Stimulated activated CD4-positive, alpha-beta T cell treated with anti-CD3 and anti-CD28 coated beads, Interleukin-1b, Interleukin-23, amount 100 ng/mL, for 24 hours (primary cell): ENCODE results near the gene SPRED1.
A peak's percentile ranks its signal among the peaks of the same experiment; 100 is the strongest.

Experiments
- DNase-seq, 4 experiments: peaks; one replicate each; pipeline ENCODE4 v3.0.0-alpha.2; 2020; ENCODE audit warnings: low read depth in 4 of 4, low spot score in 1 of 4

Gene SPRED1

DNA sequence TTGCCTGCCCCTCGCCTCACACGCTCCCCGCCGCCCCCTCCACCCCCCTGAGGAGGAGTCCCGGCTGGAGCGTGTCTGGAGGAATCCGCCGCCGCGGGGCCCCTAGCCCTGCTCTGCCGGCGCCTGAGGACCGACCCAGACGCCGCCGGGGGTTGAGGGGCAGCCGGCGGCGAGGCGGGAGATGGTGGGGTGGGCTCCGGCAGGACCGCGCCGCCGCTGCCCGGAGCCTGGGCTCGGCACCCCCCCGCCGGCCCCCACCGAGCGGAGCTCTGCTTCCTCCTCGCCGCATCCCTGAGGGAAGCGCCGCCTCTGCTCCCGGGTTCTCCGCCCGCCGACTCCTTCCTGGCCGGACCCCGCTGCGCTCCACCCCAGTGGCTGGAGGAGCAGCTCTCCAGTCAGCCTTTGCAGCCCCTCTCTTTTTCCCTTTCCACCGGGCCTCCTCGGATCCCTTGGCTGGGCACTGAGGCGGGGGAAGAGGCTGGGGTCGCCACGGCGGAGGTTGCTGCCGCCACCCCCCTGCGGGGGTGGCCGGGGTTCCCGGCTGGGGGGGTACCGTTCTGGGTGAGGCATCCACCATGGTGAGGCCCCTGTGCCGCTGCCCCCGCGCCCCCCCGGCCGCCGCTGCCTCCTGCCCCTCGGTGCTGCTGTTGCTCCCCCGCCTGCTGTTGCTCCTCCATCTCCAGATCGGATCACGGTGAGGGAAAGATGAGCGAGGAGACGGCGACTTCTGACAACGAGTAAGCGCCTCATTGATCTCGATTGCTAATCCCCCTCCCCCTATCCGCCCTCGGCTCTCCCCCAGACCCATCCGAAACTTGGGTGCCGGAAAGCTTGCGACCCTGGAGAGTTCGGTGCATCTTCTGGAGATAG is at the start of gene SPRED1:
SPRED1 (plus strand) TSS at position 356 of the 870 bp plus-strand sequence; CDS start at position 706, 350 bp downstream.
- peak in 1 of 4 experiments; percentile 7 for DNase-seq

DNA sequence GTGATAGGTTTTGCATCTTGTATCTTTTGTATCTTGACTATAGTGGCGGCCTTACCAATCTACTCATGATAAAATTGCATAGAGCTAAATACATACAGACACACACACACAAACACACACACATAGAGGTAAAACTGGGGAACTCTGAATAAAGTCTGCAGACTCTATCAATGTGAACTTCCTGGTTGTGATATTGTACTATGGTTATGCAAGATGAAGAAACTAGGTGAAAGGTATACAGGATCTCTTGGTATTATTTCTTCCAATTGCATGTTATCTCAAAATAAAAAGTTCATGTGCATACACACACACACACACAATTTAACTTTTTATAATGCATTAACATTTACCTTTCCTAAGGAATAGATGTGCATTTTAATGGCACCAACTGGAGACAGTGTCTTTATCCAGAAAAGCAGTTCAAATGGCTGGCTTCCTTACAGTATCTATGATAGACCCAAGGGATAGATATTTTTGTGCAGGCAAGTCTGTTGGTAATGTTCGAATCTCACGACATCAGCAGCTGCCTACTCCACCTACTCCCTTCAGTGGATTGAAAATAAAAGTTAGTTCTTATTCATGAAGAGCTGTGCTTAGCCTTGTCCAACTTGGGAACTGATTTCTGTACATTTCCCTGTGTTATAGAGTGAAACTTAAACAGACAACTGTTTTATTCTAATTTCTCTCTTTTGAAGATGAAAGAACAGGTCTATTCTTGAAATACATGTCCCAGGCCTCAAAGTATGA is 46.9 kb upstream of the SPRED1 start:
- no peak for DNase-seq

DNA sequence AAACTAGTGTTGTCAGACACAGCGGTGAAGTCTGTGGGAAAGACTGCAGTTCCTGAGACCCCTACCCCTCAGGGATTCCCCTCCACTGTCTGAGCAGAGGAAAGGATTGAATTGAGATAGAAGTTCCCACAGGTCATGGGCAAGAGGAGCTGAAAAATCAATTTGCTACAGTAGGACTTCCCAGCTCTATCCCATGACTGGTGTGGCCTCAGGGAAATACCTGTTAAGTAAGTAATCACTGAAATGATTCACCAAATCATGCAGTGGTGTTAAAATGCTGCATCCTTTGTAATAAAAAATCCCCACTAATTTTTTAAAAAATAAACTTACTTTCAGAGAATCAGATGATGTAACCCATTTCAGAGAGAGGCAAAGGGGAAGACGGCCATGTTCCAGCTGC is 45.0 kb upstream of the SPRED1 start:
- DNase-seq = no peak

DNA sequence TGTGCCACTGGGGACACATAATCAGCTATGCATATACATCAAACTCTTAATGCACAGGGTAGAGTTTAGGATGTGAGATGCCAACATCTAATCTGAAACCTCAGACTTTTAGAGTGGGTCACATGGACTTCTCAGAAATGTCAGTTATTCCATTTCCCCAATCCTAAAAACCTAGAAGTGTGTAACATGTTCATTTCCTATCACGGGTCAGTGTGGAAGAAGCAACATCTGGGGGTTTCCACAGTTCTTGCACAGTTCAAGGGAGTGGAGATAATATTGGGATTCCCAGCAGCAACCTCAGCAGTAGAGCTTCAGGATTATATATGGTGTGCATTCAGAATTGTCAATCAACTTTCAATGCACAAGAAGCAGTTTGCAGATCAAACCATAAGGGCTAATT is 44.4 kb upstream of the SPRED1 start:
- no peak for DNase-seq

DNA sequence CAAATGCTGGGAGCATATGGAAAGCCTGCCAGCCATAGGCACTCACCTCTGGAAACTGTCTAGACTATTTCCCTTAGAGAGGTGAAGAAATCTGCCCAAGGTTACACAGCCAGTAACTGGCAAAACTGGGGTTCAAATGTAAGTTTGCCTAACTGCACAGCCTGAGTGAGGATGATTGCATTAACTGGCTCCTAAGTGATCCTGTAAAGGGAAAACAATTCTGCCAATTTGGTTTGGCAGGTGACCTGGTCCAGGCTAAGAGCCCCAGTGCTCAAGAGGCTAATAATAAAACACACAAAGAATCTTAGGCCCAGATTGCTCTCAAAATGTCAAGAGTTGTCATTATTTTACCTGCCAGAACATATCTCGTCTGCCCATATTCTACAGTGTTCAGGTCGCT is 43.9 kb upstream of the SPRED1 start:
- DNase-seq = no peak

DNA sequence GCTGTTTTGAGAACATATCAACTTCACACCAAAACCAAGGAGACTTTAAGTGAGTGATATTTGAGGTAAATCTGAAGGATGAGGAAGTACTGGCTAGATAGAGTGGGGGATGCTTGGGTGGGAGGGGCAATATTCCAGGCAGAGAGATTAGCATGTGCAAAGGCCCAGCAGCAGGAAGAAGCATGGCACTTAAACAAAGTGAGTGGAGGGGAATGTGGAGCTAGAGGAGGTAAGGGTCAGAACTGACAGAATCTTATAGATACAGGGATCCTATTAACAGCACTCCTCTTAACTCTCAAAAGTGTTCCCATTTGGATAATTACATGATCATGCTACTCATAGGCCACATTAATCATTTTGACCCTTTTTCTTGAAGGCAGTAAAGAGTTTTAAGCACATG is 41.4 kb upstream of the SPRED1 start:
- no peak for DNase-seq

DNA sequence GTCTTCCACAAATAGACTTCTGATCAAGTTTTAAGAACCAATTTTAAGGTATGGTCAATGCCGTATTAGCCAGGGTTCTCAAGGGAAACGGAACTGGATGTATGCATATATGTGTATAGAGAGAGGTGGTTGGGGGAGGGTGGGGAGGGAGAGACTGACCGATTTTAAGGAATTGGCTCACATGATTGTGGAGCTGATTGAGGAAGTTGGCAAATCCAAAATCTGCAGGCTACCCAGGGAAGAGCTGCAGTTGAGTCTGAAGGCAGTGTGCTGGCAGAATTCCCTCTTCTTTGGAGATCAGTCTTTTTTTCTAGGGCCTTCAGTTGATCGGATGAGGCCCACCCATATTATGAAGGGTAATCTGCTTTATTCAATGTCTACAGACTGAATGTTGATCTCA is 40.8 kb upstream of the SPRED1 start:
- no peak for DNase-seq

DNA sequence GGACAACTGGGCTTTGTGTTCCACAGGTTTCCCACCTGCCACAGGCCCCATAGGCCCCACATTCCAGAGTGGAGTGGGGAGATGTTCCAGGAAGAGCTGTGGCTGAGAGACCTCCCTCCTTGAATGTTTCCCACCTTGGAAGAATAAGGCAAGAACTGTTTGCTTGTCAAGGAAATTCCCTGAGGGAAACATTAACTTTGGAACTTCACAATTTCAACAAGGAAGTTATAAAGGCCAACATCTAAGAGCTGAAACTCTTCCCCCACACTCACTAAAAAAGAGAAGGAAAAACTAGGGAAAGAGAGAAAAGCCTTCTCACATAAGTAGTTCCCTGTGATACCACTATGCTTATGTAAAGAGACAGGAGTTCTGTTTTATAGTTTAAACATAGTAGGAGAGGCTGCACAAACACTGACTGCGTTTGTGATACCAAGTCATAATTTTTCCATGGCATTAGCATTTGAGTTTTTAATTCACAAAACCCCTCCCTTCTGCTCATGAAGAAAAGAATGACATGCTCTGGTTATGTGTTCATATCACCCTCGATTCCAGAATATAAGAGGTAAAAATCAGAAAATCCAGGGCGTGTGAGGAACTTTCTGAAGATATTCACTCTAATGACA is 39.8 kb upstream of the SPRED1 start:
- DNase-seq = no peak

DNA sequence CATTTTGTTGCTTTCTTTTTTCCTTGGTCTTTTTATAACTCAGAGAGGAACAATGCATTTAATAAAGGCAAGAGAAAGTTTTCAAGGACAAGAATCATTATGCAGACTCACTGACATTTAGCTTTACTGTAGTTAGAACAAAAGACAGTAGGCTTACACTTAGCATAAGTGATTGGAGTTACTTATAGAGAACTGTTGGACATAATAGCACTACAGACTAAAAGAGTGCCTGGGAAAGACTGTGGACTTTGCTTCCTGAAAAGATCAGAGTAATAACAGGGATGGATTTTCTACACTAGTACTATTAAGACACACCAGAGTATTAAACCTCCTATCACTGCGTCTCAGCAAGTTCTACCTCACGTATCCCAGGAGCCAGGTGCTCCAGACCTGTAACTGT is 39.3 kb upstream of the SPRED1 start:
- no peak for DNase-seq

DNA sequence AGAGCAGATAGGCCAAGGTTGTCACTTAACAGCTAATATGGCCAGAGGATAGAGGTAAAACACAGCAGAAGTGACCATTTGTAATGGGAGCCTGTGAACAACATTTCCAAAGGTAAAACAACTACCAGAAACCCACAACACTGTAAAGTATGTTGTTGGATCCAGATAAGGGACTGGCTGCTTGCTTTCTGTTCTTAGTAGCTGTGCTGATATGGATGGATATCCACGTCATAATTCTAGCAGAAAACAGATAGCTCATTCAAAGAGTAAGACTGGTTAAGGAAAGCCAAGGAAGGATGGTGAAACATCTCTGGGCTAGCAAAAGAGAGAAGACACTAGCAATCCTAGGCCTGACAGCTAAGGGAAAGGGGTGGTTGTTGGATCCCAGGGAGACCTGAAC is 36.9 kb upstream of the SPRED1 start:
- DNase-seq = no peak

DNA sequence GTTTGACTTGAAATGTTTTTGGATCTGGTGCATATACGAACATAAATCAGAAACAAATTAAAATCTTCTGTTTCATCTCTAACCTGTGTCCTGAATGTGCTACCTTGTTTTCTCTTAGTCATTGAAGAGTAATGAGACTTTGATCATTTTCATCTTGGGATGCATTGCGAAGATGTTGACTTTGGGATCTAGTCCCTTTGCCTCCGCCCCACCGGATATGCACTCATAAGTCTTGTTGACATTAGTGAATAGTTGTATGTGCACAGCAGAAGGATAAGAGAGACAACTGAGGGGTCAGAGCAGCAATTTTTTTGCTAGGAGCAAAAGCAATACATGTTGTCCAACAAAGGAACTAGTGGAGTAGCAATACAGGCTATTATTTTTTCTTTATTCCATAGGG is 35.9 kb upstream of the SPRED1 start:
- no peak for DNase-seq

DNA sequence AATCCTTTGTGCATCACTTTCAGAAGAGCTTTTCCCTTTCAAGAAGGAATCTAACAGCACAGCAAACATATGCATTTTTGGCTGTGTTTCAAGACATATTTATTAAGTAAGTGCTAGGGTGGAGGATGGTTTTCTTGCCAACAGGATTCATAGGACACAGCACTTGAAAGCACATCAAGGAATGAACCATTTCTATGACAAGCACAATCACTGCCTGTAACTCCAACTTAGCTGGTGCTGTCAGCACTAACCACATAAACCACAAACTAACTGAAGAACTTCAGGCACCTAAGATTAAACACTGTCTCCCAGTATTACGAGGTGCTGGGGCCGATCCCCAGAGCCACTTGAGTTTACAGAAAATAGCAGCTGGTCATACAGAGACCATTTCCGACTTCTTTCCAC is 35.4 kb upstream of the SPRED1 start:
- DNase-seq = no peak

DNA sequence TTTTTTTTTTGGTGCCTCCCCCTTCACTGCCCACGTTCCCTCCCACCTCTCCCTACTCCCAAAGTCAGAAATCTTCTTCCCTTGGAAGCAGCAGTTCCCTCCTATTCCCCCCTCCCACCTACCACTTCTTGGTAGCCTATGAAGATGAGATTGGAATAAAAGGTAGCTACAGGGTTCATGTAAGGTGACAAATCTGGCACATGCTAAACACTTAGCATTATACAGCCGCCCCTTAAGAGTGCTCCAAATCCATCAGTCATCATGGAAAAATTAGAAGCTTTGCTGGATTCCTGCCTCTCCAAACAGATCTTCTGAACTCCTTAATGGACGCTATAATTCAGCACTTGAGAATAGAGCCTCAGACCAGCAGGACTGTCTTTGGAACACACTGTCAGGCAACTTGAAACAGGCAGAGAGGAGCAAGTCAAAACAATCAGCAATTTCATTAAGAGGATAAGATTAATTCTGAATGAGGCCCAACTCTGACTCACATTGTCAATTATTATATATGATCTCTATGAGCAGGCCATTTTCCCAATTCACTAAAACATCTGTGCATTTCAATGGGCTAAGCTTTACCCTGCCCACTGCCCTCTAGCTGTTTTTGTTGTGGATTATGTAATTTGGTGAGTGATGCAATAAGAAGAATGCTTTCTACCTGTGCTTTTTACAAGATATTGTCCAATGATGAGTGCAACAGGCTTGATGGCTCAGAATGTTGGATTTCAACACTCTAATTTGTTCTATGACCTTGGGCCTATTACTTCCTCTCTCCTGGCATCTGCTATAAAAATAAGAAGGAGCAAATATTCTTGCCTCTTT is 34.6 kb upstream of the SPRED1 start:
- no peak for DNase-seq

DNA sequence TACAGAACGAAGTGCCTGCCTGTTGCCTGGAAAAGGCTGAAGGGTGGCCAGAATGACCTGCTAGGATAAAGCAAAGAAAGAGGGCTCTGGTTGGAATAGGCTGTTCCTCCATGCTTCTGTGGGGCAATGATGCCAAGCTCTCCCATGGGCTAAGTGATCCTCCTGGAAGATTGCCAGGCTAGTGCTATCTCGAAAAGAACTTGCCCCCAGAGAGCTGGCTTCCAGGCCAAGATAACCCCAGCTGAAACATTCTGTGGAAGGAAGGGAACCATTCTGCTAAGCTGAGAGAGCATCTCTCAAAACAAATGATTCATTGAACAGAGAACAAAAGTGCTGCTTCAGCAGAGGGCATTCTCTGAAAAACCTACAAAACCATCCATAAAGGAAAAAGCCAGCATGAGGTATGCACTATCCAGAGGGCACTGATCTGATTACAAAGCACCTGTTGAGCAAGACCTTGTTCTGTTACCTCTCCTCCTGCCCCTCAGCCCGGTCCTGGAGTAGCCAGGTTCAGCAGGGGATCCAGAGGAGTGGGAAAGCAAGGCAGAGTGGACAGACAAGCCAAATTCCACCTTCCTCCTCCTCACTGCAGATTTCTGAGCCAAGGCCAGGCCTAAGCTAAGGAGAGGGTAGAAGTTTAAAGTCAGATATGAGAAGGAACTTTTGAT is 31.9 kb upstream of the SPRED1 start:
- no peak for DNase-seq

DNA sequence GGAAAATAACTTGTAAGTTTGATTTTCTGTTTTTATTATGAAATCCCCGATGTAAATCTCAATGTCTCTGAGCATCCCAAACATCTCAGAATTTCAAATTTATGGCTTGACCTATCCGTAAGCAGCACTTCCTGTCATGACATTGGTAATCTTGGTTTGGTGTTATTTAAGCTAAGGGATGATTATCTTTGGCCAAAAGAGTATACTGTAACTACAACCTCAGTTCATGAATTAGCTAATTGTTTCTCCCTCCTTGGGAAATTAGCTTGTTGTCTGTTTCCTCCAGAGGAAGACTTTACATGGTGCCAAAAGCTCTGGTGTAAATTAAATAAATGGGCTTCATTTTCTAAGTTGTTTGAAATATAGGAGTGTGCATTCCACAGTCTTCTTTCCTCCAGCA is 28.1 kb upstream of the SPRED1 start:
- DNase-seq = no peak

DNA sequence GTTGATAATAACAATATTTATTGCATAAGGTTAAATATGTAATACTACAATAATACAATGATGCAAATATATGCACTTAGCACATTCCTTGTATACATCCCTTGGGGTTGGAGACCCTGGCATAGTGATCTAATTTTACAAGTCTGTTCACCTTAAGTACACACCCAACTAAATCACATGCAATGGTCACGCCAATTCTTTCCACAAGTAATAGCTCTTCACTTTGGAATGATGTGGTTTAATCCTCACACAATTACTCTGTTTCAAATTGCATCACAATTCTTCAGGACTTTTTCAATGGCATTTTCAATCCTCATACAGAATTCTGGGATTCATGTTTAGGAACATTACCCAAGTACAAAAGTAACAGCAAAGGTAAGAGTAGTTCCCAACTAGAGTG is 27.3 kb upstream of the SPRED1 start:
- no peak for DNase-seq

DNA sequence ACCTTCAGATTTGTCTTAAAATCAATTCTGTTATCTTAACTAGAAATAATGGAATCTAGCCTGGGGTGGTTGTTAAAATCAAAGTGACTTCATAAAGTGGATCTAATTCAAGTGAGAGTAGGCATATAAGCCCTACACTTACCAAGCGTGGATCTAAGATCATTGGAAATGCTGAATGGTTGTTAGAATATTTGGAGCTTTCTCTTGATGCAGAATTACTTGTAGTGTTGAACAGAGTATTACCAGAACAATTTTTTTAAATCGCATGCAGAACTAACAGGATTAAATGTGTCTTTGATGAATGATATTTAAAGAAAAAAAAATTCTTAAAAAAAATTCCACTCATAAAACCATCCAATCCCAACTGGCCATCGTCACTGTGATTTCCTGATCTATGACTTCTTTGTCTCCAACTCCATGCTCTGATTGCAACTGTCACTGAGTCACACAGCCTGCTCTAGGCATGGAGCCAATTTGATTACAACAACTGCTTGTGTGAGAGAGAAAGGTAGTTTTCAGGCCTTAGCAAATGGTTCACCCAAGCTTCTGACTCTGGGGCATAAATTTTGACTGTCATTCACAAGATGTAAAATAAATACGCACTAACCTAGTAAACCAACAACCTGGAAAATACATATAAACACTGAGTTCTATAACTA is 25.9 kb upstream of the SPRED1 start:
- DNase-seq = no peak

DNA sequence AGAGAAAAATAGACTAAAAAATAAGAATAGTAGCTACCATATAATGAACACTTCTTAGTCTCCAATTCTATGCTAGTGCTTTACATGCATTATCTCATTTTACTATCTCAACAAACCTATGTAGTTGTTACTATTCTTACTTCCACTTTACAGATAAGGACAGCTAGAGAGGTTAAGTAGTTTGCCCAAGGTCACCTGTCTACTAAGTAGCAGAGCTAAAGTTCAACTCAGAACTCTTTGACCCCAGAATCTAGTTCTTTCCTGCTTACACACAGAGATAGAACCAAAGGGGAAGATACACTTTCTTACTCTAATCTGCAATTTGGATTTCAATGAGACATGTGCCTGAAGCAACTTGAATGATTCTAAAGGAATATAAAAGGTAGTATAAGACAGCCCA is 24.7 kb upstream of the SPRED1 start:
- no peak for DNase-seq

DNA sequence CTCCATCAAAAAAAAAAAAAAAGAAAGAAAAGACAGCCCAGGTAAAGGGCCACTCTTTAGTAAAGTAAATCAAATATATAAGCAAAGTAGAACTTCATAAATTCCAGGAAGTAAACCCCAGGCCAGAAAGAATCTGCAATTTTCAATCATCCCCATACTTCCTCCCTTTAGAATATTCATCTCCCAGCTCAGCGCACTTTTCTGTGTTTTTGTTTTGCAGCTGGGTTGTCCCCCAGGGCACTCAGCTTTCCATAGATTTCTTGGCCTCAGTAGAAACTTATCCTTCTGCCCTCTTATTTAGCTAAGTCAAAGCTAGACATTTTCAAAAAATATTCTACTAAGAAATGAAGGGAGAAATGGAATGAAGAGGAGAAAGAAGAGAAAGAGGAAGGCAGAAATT is 24.0 kb upstream of the SPRED1 start:
- no peak for DNase-seq

DNA sequence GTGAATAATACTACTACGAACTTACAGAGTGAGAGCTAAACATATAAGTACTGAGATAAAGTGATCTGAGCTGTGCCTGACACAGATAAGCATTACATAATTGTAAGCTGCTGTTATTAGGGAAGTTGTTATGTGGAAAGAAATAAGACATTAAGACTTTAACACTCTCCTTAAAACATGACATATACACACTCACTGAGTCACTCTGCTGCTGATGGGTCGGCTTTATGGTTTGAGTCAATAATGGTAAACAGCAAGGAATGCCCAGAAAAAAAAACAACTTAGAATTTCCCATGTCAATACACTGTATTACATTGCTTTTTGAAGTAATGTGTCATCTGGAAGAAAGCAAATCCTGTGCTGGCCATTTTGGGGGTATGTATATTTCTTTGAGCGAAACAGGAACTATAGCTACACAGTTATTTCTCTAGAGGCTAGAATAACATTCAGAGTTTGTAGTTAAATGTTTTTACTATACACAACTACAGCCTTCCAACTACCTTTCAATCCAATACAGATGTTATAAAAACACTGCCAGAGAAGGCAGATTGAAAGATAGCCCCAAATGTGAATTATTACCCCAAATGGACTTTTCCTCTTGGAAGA is 22.8 kb upstream of the SPRED1 start:
- DNase-seq = no peak
